Spleen (tissue), 7 donors: ENCODE data around the gene CD84.

Experiments
- CTCF ChIP-seq, 11 experiments: fragments of 200-600 bp in 7 of 11; fragments of 450-650 bp in 4 of 11; sonication (generic) in 4 of 11; IDR thresholded peaks in 8 of 11; conservative IDR thresholded peaks in 3 of 11; 1 replicate in 7 of 11; 2 replicates in 4 of 11; pipeline versions ENCODE4 v1.4.0 to v1.8.0; 2016 to 2021; ENCODE audit warnings: antibody characterized with exemption in 11 of 11, inconsistent platforms in 4 of 11, mild to moderate bottlenecking in 1 of 11
- POLR2AphosphoS5 ChIP-seq, 3 donors: sonication (generic); formaldehyde crosslinking; IDR thresholded peaks; one replicate each; pipeline ENCODE4 v1.5.1; 2017; ENCODE audit warnings: antibody characterized with exemption in 3 of 3
- donor health status: DM: no; HTN: no; CAD: no; lungs with moderate emphysema.
- donor health status: DM: no; HTN: no; CAD: no.
- donor health status: DM: no; HTN: no; CAD: no.

- TF ChIP-seq CTCF (IDR thresholded peaks at IDR 0.05 in 8 of 11, conservative IDR thresholded peaks at IDR 0.05 in 3 of 11) (peak in 9 of 11 experiments; percentile 11 to 69 (median 51)), POLR2AphosphoS5 (IDR thresholded peaks at IDR 0.05) (no peak)
Observed at GRCh38 chr1:160544647-160545046, 34.6 kb downstream of the CD84 start.
